ENCODE results near the gene XRCC1. TPM values are rescaled to one million over a fixed set of nuclear protein-coding genes. Genes with fewer than 3 reads are reported as not detected.
"Not testable (repeated sequence)": the region's sequence is repeated elsewhere in the genome, so short reads cannot be mapped to it uniquely, and the experiment has no call there.

The XRCC1 gene
- total RNA-seq, 6 experiments from 2014 or later = 16.2 to 29.8 (median 27.1) TPM

DNA sequence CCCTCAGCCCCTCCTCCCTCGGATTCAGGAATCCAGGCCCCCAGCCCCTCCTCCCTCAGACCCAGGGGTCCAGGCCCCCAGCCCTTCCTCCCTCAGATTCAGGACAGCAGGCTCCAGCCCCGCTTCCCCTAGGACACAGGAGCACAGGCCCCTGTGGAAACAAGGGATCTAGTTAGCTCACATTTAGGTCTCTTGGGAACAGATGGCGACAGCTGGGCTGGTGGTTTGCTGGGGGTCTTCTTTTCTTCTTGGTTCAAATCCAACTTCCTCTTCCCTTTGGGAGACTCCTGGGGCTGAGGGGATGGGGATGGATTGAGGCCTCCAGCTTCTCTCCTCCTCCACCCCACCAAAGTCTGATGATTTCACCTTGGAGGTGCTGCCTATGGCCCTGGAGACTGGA is 22.7 kb downstream of the XRCC1 start:
- Mint-ChIP-seq H3K27me3 (ENCODE audit: insufficient read depth) (peaks cover 3% of the 10 kb centered on the region; the same call in 1 of the 2 replicates), H3K4me3 (no peak overlapping the region), H3K9me3 (no peaks in the 10 kb centered on the region), H3K27ac (no peak overlapping the region), H3K36me3 (ENCODE audit: low read depth) (0 out of 2 replicates have a peak, but pooled peaks cover 20% of the 10 kb centered on the region), H3K4me1 (ENCODE audit: low read depth) (peaks cover 12% of the 10 kb centered on the region)
- TF ChIP-seq, protein P1, sequence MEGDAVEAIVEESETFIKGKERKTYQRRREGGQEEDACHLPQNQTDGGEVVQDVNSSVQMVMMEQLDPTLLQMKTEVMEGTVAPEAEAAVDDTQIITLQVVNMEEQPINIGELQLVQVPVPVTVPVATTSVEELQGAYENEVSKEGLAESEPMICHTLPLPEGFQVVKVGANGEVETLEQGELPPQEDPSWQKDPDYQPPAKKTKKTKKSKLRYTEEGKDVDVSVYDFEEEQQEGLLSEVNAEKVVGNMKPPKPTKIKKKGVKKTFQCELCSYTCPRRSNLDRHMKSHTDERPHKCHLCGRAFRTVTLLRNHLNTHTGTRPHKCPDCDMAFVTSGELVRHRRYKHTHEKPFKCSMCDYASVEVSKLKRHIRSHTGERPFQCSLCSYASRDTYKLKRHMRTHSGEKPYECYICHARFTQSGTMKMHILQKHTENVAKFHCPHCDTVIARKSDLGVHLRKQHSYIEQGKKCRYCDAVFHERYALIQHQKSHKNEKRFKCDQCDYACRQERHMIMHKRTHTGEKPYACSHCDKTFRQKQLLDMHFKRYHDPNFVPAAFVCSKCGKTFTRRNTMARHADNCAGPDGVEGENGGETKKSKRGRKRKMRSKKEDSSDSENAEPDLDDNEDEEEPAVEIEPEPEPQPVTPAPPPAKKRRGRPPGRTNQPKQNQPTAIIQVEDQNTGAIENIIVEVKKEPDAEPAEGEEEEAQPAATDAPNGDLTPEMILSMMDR (IDR thresholded peaks at IDR 0.05) = no peak
- no peak for DNase-seq

DNA sequence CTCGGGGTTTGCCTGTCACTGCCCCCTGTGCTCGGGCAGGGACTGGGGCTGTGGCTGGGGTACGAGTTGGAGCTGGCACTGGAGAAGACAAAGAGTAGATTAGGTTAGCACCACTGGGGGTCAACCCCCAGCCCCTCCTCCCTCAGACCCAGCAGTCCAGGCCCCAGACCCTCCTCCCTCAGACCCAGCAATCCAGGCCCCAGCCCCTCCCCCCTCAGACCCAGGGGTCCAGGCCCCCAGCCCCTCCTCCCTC is 23.2 kb downstream of the XRCC1 start:
- Mint-ChIP-seq H3K4me3 (no peak overlapping the region), H3K27me3 (ENCODE audit: insufficient read depth) (peaks cover 3% of the 10 kb centered on the region; the same call in 1 of the 2 replicates), H3K9me3 (no peaks in the 10 kb centered on the region), H3K27ac (no peak overlapping the region), H3K4me1 (ENCODE audit: low read depth) (peaks cover 7% of the 10 kb centered on the region), H3K36me3 (ENCODE audit: low read depth) (0 out of 2 replicates have a peak, but pooled peaks cover 20% of the 10 kb centered on the region)
- DNase-seq = no peak
- TF ChIP-seq, protein P1 (IDR thresholded peaks at IDR 0.05) = no peak

DNA sequence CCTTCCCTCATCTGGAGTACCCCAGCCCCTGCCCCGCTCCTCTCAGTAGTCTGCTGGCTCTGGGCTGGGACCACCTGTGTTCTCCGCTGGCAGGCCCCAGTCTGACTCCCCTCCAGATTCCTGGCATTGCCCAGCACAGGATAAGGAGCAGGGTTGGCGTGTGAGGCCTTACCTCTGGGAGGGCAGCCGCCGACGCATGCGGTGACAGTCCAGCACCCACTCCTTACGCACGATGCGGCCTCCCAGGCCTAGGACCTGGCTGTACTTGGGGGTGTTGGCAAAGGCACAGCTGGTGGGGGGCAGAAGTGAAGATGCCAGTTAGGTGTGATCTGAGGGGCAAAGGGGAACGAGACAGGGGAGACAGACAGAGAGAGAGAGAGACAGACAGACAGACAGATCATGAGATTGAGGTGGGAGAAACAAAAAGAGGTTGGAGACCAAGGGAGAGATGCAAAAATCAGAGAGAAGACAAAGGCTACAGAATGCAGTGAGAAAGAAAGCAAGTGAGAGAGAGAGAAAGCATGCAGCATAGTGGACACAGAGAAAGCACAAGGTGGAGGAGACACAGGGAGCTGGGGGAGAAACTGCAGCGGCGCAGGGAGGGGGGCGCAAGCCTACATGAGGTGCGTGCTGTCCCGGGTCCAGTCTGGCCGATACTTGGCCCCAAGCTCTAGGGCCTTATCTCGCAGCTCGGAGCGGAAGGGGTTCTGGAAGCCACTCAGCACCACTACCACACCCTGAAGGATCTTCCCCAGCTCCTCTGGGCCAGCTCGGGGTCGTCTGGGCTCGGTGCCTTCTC is 23.7 kb downstream of the XRCC1 start:
- H3K27me3 Mint-ChIP-seq (ENCODE audit: insufficient read depth) = peaks cover 3% of the 10 kb centered on the region; the same call in 1 of the 2 replicates
- 0 out of 2 replicates have a peak, but pooled peaks cover 20% of the 10 kb centered on the region for H3K36me3 Mint-ChIP-seq (ENCODE audit: low read depth)
- no peak overlapping the region; the same call in 1 of the 2 replicates for H3K27ac Mint-ChIP-seq
- no peak for DNase-seq
- H3K4me1 Mint-ChIP-seq (ENCODE audit: low read depth) = peaks cover 5% of the 10 kb centered on the region; the same call in 1 of the 2 replicates
- no peaks in the 10 kb centered on the region for H3K9me3 Mint-ChIP-seq
- H3K4me3 Mint-ChIP-seq = no peak overlapping the region
- TF ChIP-seq, protein P1 (IDR thresholded peaks at IDR 0.05) = no peak

DNA sequence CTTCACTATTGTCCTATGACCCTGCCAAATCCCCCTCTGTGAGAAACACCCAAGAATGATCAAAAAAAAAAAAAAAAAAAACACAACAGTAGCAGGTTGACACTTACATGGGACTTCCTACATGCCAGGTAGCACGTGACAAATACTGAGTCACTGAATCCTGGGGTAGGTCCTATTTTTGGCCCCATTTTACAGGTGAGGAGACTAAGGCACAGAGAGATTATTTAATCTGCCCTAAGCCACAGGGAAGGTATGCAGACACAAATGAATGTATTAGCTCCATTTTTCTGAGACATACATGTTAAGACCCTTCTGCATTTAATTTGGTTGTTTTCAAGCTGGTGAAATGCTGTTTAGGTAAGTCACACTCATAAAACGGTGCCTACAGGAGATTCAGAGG is 26.6 kb downstream of the XRCC1 start:
- Mint-ChIP-seq H3K27ac (no peak overlapping the region), H3K27me3 (ENCODE audit: insufficient read depth) (peaks cover 3% of the 10 kb centered on the region; the same call in 1 of the 2 replicates), H3K36me3 (ENCODE audit: low read depth) (0 out of 2 replicates have a peak, but pooled peaks cover 22% of the 10 kb centered on the region), H3K4me3 (no peak overlapping the region), H3K4me1 (ENCODE audit: low read depth) (no peaks in the 10 kb centered on the region), H3K9me3 (no peaks in the 10 kb centered on the region)
- TF ChIP-seq, protein P1 (IDR thresholded peaks at IDR 0.05) = no peak
- no peak for DNase-seq

DNA sequence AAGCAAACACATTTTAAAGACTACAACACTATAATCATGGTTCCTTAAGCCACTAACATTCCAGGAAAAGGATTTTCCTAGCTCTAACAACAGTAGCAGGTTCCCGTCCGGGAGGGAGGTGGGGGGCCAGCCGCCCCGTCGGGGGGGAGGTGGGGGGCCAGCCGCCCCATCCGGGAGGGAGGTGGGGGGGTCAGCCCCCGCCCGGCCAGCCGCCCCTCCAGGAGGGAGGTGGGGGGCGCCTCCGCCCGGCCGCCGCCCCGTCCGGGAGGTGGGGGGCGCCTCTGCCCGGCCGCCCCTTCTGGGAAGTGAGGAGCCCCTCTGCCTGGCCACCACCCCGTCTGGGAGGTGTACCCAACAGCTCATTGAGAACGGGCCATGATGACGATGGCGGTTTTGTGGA is 27.4 kb downstream of the XRCC1 start:
- H3K27me3 Mint-ChIP-seq (ENCODE audit: insufficient read depth); DNase-seq; H3K27ac Mint-ChIP-seq; H3K9me3 Mint-ChIP-seq; H3K4me3 Mint-ChIP-seq; H3K4me1 Mint-ChIP-seq (ENCODE audit: low read depth): not testable (repeated sequence)
- H3K36me3 Mint-ChIP-seq (ENCODE audit: low read depth) = 0 out of 2 replicates have a peak, but pooled peaks cover 22% of the 10 kb centered on the region

DNA sequence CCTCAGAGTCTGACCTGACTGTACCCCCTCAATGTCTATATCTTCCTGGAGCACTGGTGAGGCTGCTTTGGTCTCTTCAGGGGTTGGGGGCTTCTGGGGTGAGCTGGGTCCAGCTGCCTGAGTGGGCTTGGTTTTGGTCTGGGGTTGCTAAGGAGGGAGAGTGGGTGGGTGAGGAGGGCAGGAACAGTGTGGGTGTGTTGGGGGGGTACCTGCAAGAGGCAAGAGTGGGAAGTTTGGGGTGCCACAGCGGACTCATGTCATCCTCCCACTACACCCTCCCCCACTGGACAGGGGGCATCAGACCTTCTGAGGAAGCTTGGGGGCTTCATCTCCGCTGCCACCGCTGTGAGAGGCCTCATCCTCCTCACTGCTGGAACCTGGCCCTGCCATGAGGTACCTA is 28.7 kb downstream of the XRCC1 start:
- Mint-ChIP-seq H3K4me1 (ENCODE audit: low read depth) (no peaks in the 10 kb centered on the region), H3K27ac (no peak overlapping the region), H3K36me3 (ENCODE audit: low read depth) (peaks cover 24% of the 10 kb centered on the region), H3K9me3 (no peaks in the 10 kb centered on the region), H3K4me3 (no peak overlapping the region), H3K27me3 (ENCODE audit: insufficient read depth) (peaks cover 4% of the 10 kb centered on the region; the same call in 1 of the 2 replicates)
- no peak for DNase-seq
- TF ChIP-seq, protein P1 (IDR thresholded peaks at IDR 0.05) = no peak
